IMR-90 (cell line): ENCODE data around the gene CHN2. TPM values are rescaled to one million over a fixed set of nuclear protein-coding genes. Genes with fewer than 3 reads are reported as not detected.

ENCODE experiments used
- ATAC-seq: fragments of 200-7000 bp; cut with Tn5 transposase; 2 replicates; pipeline ENCODE4 v1.9.1; 2020; ENCODE audit warnings: low read depth, mild to moderate bottlenecking, moderate library complexity
- BruUV-seq: library from RNA; stranded (reverse); fragments of 400-500 nt; replicated peaks from 2 replicates; lab custom pipeline; 2021; lab: Mats Ljungman, UMichigan
- CTCF ChIA-PET: fragments of 300-600 bp; formaldehyde crosslinking; extraction: SDS; loops from one replicate; lab custom pipeline; 2021; ENCODE audit warnings: antibody characterized with exemption; lab: Yijun Ruan, JAX
- POLR2A ChIA-PET: fragments of 300-600 bp; sonication (Branson Sonifier 250); formaldehyde crosslinking; loops from one replicate; lab custom pipeline; 2022; ENCODE audit warnings: antibody characterized with exemption; ENCODE audit not compliant: unreplicated experiment; lab: Charles Lee
- DNase-seq: peaks from one replicate; pipeline ENCODE4 v3.0.0; 2013
- H2AFZ ChIP-seq: replicated peaks from 2 replicates; pipeline ENCODE3; 2013; ENCODE audit warnings: low read length, mild to moderate bottlenecking; ENCODE audit not compliant: poor library complexity
- H2AK5ac ChIP-seq: 2 replicates; pipeline ENCODE4 v1.6.1; 2013; ENCODE audit warnings: low read depth, low read length, inconsistent platforms
- H2AK9ac ChIP-seq: replicated peaks from 2 replicates; pipeline ENCODE3; 2013; ENCODE audit warnings: mild to moderate bottlenecking, low read depth, low read length, moderate library complexity; ENCODE audit not compliant: poor library complexity
- H2BK120ac ChIP-seq: 2 replicates; pipeline ENCODE4 v1.6.1; 2013; ENCODE audit warnings: low read depth, low read length, inconsistent platforms
- H2BK15ac ChIP-seq: 3 replicates; pipeline ENCODE4 v1.6.1; 2013; ENCODE audit warnings: low read depth, low read length, inconsistent platforms
- H2BK20ac ChIP-seq: 2 replicates; pipeline ENCODE4 v1.6.1; 2013; ENCODE audit warnings: low read depth, mild to moderate bottlenecking, inconsistent platforms, low read length, moderate library complexity
- H2BK5ac ChIP-seq: 2 replicates; pipeline ENCODE4 v1.6.1; 2013; ENCODE audit warnings: mild to moderate bottlenecking, low read depth, low read length, inconsistent platforms; ENCODE audit not compliant: poor library complexity, severe bottlenecking
- H3K14ac ChIP-seq: replicated peaks from 2 replicates; pipeline ENCODE4 v1.6.1; 2013; ENCODE audit warnings: low read depth, low read length, inconsistent platforms
- H3K18ac ChIP-seq: 2 replicates; pipeline ENCODE4 v1.6.1; 2013; ENCODE audit warnings: low read depth, low read length, control low read depth
- H3K23ac ChIP-seq: 2 replicates; pipeline ENCODE4 v1.6.1; 2013; ENCODE audit warnings: low read depth, low read length, inconsistent platforms
- H3K27ac ChIP-seq: 2 replicates; pipeline ENCODE4 v1.5.1; 2013; ENCODE audit warnings: mild to moderate bottlenecking, control low read depth, low read length; ENCODE audit not compliant: insufficient read depth
- H3K27me3 ChIP-seq: 2 replicates; pipeline ENCODE4 v1.6.1; 2013; ENCODE audit warnings: low read length; ENCODE audit not compliant: control insufficient read depth, insufficient read depth
- H3K36me3 ChIP-seq: 2 replicates; pipeline ENCODE4 v1.6.1; 2013; ENCODE audit warnings: low read length, mixed read lengths; ENCODE audit not compliant: control insufficient read depth, insufficient read depth
- H3K4ac ChIP-seq: 2 replicates; pipeline ENCODE4 v1.6.1; 2013; ENCODE audit warnings: low read depth, low read length, inconsistent platforms
- H3K4me1 ChIP-seq: 2 replicates; pipeline ENCODE4 v1.6.1; 2013; ENCODE audit warnings: low read length, mixed read lengths; ENCODE audit not compliant: control insufficient read depth, insufficient read depth
- H3K4me2 ChIP-seq: 2 replicates; pipeline ENCODE4 v1.6.1; 2013; ENCODE audit warnings: low read depth, mild to moderate bottlenecking, control low read depth, low read length, moderate library complexity
- H3K4me3 ChIP-seq: 2 replicates; pipeline ENCODE4 v1.5.1; 2013; ENCODE audit warnings: low read depth, mild to moderate bottlenecking, control low read depth, low read length, moderate library complexity; ENCODE audit not compliant: insufficient read depth
- H3K56ac ChIP-seq: 2 replicates; pipeline ENCODE4 v1.6.1; 2013; ENCODE audit warnings: low read length, inconsistent platforms; ENCODE audit not compliant: insufficient read depth; ENCODE audit errors: extremely low read depth
- H3K79me1 ChIP-seq, 2 experiments: 2 replicates each; pipeline ENCODE4 v1.6.1; 2013; ENCODE audit warnings: low read length in 2 of 2, inconsistent platforms in 1 of 2, low read depth in 1 of 2
- H3K9ac ChIP-seq: 2 replicates; pipeline ENCODE4 v1.6.1; 2013; ENCODE audit warnings: low read depth, low read length, control low read depth
- H3K9me1 ChIP-seq: 2 replicates; pipeline ENCODE4 v1.6.1; 2013; ENCODE audit warnings: low read length, inconsistent platforms; ENCODE audit not compliant: insufficient read depth
- H3K9me3 ChIP-seq: 2 replicates; pipeline ENCODE4 v1.6.1; 2013; ENCODE audit warnings: low read length; ENCODE audit not compliant: control insufficient read depth, insufficient read depth
- H4K20me1 ChIP-seq: 2 replicates; pipeline ENCODE4 v1.6.1; 2013; ENCODE audit warnings: low read length, inconsistent platforms; ENCODE audit not compliant: insufficient read depth
- H4K5ac ChIP-seq: 2 replicates; pipeline ENCODE4 v1.6.1; 2013; ENCODE audit warnings: mild to moderate bottlenecking, low read depth, low read length, control low read depth
- H4K8ac ChIP-seq, 2 experiments: 2 replicates each; pipeline ENCODE4 v1.6.1; 2013; ENCODE audit warnings: low read depth in 2 of 2, low read length in 2 of 2, control low read depth in 1 of 2, inconsistent platforms in 1 of 2
- H4K91ac ChIP-seq: 2 replicates; pipeline ENCODE4 v1.6.1; 2013; ENCODE audit warnings: low read depth, low read length, inconsistent platforms; ENCODE audit not compliant: insufficient read depth
- CHD1 ChIP-seq: IDR thresholded peaks from 2 replicates; pipeline ENCODE4 v1.6.1; 2012; ENCODE audit warnings: low read depth, low read length, improper control_type of control experiment
- ELK1 ChIP-seq: fragments of 150-350 bp; IDR thresholded peaks from 2 replicates; pipeline ENCODE4 v1.6.1; 2016; ENCODE audit warnings: low read depth, mild to moderate bottlenecking, low read length, moderate library complexity, borderline replicate concordance
- FOS ChIP-seq: fragments of 150-350 bp; IDR thresholded peaks from 2 replicates; pipeline ENCODE4 v1.6.1; 2016; ENCODE audit warnings: low read depth, low read length
- MAZ ChIP-seq: IDR thresholded peaks from 2 replicates; pipeline ENCODE4 v1.6.1; 2012; ENCODE audit warnings: low read depth, mild to moderate bottlenecking, low read length, improper control_type of control experiment, moderate library complexity, borderline replicate concordance
- MXI1 ChIP-seq: IDR thresholded peaks from 2 replicates; pipeline ENCODE4 v1.6.1; 2012; ENCODE audit warnings: low read depth, mild to moderate bottlenecking, low read length, moderate library complexity, borderline replicate concordance
- NFE2L2 ChIP-seq: fragments of 150-350 bp; IDR thresholded peaks from 2 replicates; pipeline ENCODE4 v1.6.1; 2016; ENCODE audit warnings: low read depth, mild to moderate bottlenecking, low read length
- POLR2A ChIP-seq: IDR thresholded peaks from 2 replicates; pipeline ENCODE4 v1.6.1; 2012; ENCODE audit warnings: mild to moderate bottlenecking, low read depth, low read length
- RAD21 ChIP-seq: IDR thresholded peaks from 2 replicates; pipeline ENCODE4 v1.6.1; 2012; ENCODE audit warnings: low read length, improper control_type of control experiment
- RFX5 ChIP-seq: IDR thresholded peaks from 2 replicates; pipeline ENCODE4 v1.8.0; 2012; ENCODE audit warnings: low read depth, mild to moderate bottlenecking, low read length, moderate library complexity
- SMC3 ChIP-seq: fragments of 150-350 bp; IDR thresholded peaks from 2 replicates; pipeline ENCODE4 v1.6.1; 2016; ENCODE audit warnings: low read depth, mild to moderate bottlenecking, antibody characterized with exemption, low read length, moderate library complexity
- USF2 ChIP-seq: fragments of 150-350 bp; IDR thresholded peaks from 2 replicates; pipeline ENCODE4 v1.6.1; 2017; ENCODE audit warnings: mild to moderate bottlenecking, antibody characterized with exemption, low read length, low read depth
- WGBS, 2 experiments: methylation state at CpG; one replicate each; pipeline versions ENCODE4 v1.1.5 to v1.1.7; 2013; ENCODE audit warnings: missing lambda C conversion rate in 2 of 2; ENCODE audit not compliant: insufficient read length in 1 of 2; ENCODE audit errors: extremely low coverage in 2 of 2; 5-methylcytosine and 5-hydroxymethylcytosine counted together
- dilution Hi-C: fragments of 300-500 bp; cut with HindIII; formaldehyde crosslinking; loops from one replicate; pipeline ENCODE4 v1.14.3; 2018; ENCODE audit warnings: low sequenced_read_pairs; ENCODE audit not compliant: unreplicated experiment
- in situ Hi-C: fragments of 300-500 bp; cut with MboI; formaldehyde crosslinking; loops from 3 replicates; pipeline ENCODE4 v1.14.3; 2019; ENCODE audit warnings: low sequenced_read_pairs, inconsistent platforms, mixed read lengths
- intact Hi-C: fragments of 100-400 bp; cut with micrococcal nuclease; formaldehyde crosslinking; loops from 2 replicates; pipeline ENCODE4 v1.10.0; 2022
- polyA plus RNA-seq, 3 experiments: library from polyadenylated mRNA; depleted of rRNA; stranded (reverse); fragments of >200 nt; gene quantifications; 2 replicates each; pipeline ENCODE4 v1.2.3, GENCODE V29; 2012; ENCODE audit warnings: low replicate concordance in 1 of 3
- total RNA-seq: library from RNA; depleted of rRNA; stranded (reverse); fragments of >200 nt; gene quantifications from 2 replicates; pipeline ENCODE4 v1.2.3, GENCODE V29; 2012

Gene CHN2
- total and polyA plus RNA-seq, 2 of the 4 experiments (the other 2 are of a cell fraction) = not detected

- H4K8ac ChIP-seq = no peak overlapping the region
- intact Hi-C loops = no loop called here
- H2BK20ac ChIP-seq = no peak overlapping the region
- in situ Hi-C loops = no loop called here
- H3K4ac ChIP-seq = no peak overlapping the region
- dilution Hi-C loops = no loop called here
- DNase-seq (no peak), ATAC-seq (no peak)
- H2BK15ac ChIP-seq = no peak overlapping the region
- CTCF ChIA-PET = interaction anchor here (0.6 kb wide), 1 partner anchor 9 kb away, joined by 7 read pairs; no protein-coding TSS in a partner anchor
- no peak overlapping the region for H4K5ac ChIP-seq
- H4K91ac ChIP-seq = no peak overlapping the region
- no CpG with 5 or more reads among the region's 1 CpG for WGBS, 2 experiments
- no peak overlapping the region for H3K4me2 ChIP-seq
- no peaks in the 10 kb centered on the region for H3K9me3 ChIP-seq
- H2BK120ac ChIP-seq = no peak overlapping the region
- no peak overlapping the region for H3K18ac ChIP-seq
- BruUV-seq = no TSS peak
- no peak overlapping the region for H2AK9ac ChIP-seq
- H4K20me1 ChIP-seq = no peaks in the 10 kb centered on the region
- H3K14ac ChIP-seq = no peak overlapping the region
- no peaks in the 10 kb centered on the region for H3K36me3 ChIP-seq
- no peaks in the 10 kb centered on the region for H3K9me1 ChIP-seq
- H3K27me3 ChIP-seq = no peaks in the 10 kb centered on the region
- TF ChIP-seq SMC3 (no peak), USF2 (no peak), FOS (no peak), RAD21 (no peak), NFE2L2 (no peak), CHD1 (no peak), MXI1 (no peak), ELK1 (no peak), POLR2A (no peak), MAZ (no peak), RFX5 (no peak)
- no peak overlapping the region for H3K27ac ChIP-seq
- POLR2A ChIA-PET = no interaction called here
- H2AFZ ChIP-seq = no peak overlapping the region
- H3K9ac ChIP-seq = no peak overlapping the region
- H3K4me3 ChIP-seq = no peak overlapping the region
- no peaks in the 10 kb centered on the region for H3K79me1 ChIP-seq
- no peaks in the 10 kb centered on the region for H3K4me1 ChIP-seq
- no peak overlapping the region for H2BK5ac ChIP-seq
- H2AK5ac ChIP-seq = no peak overlapping the region
- H3K23ac ChIP-seq = no peak overlapping the region
- H3K56ac ChIP-seq = no peak overlapping the region
Observed at GRCh38 chr7:29511337-29511736, 316.8 kb downstream of the CHN2 start.
